ENCODE measurements around the gene CPNE9. TPM values are rescaled to one million over a fixed set of nuclear protein-coding genes. Genes with fewer than 3 reads are reported as not detected.

CPNE9 gene
- total and polyA plus RNA-seq, 2 donors from 2014 or later: 0.16 to 0.19 TPM

- H3K9ac ChIP-seq (ENCODE audit: low read length in 3 of 3): no peak overlapping the region
- H3K36me3 ChIP-seq (ENCODE audit: control insufficient read depth in 2 of 3, insufficient read depth in 3 of 3, low read length in 3 of 3): peaks cover 0 to 3% (median 0%) of the 10 kb centered on the region in 3 donors
- no peak for FAIRE-seq
- intact Hi-C loops (cut with DNase I): no loop called here
- TF ChIP-seq, protein P1, sequence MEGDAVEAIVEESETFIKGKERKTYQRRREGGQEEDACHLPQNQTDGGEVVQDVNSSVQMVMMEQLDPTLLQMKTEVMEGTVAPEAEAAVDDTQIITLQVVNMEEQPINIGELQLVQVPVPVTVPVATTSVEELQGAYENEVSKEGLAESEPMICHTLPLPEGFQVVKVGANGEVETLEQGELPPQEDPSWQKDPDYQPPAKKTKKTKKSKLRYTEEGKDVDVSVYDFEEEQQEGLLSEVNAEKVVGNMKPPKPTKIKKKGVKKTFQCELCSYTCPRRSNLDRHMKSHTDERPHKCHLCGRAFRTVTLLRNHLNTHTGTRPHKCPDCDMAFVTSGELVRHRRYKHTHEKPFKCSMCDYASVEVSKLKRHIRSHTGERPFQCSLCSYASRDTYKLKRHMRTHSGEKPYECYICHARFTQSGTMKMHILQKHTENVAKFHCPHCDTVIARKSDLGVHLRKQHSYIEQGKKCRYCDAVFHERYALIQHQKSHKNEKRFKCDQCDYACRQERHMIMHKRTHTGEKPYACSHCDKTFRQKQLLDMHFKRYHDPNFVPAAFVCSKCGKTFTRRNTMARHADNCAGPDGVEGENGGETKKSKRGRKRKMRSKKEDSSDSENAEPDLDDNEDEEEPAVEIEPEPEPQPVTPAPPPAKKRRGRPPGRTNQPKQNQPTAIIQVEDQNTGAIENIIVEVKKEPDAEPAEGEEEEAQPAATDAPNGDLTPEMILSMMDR (IDR thresholded peaks at IDR 0.05; ENCODE audit: borderline replicate concordance, extremely low read depth, insufficient read depth): no peak
- no peak overlapping the region for H3K4me3 ChIP-seq (ENCODE audit: low read length in 3 of 3)
- no peaks in the 10 kb centered on the region for H3K9me3 ChIP-seq (ENCODE audit: control insufficient read depth in 2 of 3, insufficient read depth in 1 of 3, low read length in 3 of 3)
- no peaks in the 10 kb centered on the region for H3K27me3 ChIP-seq (ENCODE audit: control insufficient read depth, insufficient read depth, low read length)
- H3K4me1 ChIP-seq (ENCODE audit: control insufficient read depth in 2 of 3, insufficient read depth in 2 of 3, low read depth in 1 of 3, low read length in 3 of 3): peaks cover 0 to 22% (median 8%) of the 10 kb centered on the region in 3 donors
- no peak for DNase-seq
- H3K27ac ChIP-seq (ENCODE audit: low read depth in 2 of 2, low read length in 2 of 2): no peak overlapping the region
Observed at GRCh38 chr3:9778143-9779074, 74.8 kb downstream of the CPNE9 start.

GRCh38 chr3:9779075-9779593 is 75.5 kb downstream of the CPNE9 start:
- DNase-seq (no peak), FAIRE-seq (no peak)
- Histone ChIP-seq H3K9ac (ENCODE audit: low read length in 3 of 3) (no peak overlapping the region), H3K27me3 (ENCODE audit: control insufficient read depth, insufficient read depth, low read length) (no peaks in the 10 kb centered on the region), H3K4me1 (ENCODE audit: control insufficient read depth in 2 of 3, insufficient read depth in 2 of 3, low read depth in 1 of 3, low read length in 3 of 3) (peaks cover 0 to 22% (median 8%) of the 10 kb centered on the region in 3 donors), H3K36me3 (ENCODE audit: control insufficient read depth in 2 of 3, insufficient read depth in 3 of 3, low read length in 3 of 3) (peaks cover 0 to 5% (median 5%) of the 10 kb centered on the region in 3 donors), H3K4me3 (ENCODE audit: low read length in 3 of 3) (no peak overlapping the region), H3K9me3 (ENCODE audit: control insufficient read depth in 2 of 3, insufficient read depth in 1 of 3, low read length in 3 of 3) (no peaks in the 10 kb centered on the region), H3K27ac (ENCODE audit: low read depth in 2 of 2, low read length in 2 of 2) (no peak overlapping the region)
- TF ChIP-seq, protein P1 (IDR thresholded peaks at IDR 0.05; ENCODE audit: borderline replicate concordance, extremely low read depth, insufficient read depth): no peak
- intact Hi-C loops (cut with DNase I): no loop called here

Other genes starting within 250 kb of the CPNE9 start
- gene LHFPL4, start 150.0 kb upstream of the CPNE9 start, total RNA-seq: 0.25 TPM
- not detected for gene LHFPL4, start 150.0 kb upstream of the CPNE9 start, polyA plus RNA-seq (ENCODE audit: insufficient read depth, low read depth, low replicate concordance)
- gene MTMR14, start 54.3 kb upstream of the CPNE9 start, total RNA-seq: 44.5 TPM
- gene MTMR14, start 54.3 kb upstream of the CPNE9 start, polyA plus RNA-seq (ENCODE audit: insufficient read depth, low read depth, low replicate concordance): 28.0 TPM
- gene BRPF1, start 27.9 kb downstream of the CPNE9 start, total RNA-seq: 22.4 TPM
- gene BRPF1, start 27.9 kb downstream of the CPNE9 start, polyA plus RNA-seq (ENCODE audit: insufficient read depth, low read depth, low replicate concordance): 6.2 TPM
- gene OGG1, start 46.1 kb downstream of the CPNE9 start, total RNA-seq: 31.1 TPM
- 51.6 TPM for gene OGG1, start 46.1 kb downstream of the CPNE9 start, polyA plus RNA-seq (ENCODE audit: insufficient read depth, low read depth, low replicate concordance)
- gene CAMK1, start 66.1 kb downstream of the CPNE9 start, total RNA-seq: 31.2 TPM
- gene CAMK1, start 66.1 kb downstream of the CPNE9 start, polyA plus RNA-seq (ENCODE audit: insufficient read depth, low read depth, low replicate concordance): 52.7 TPM
- 65.1 TPM for gene TADA3, start 88.6 kb downstream of the CPNE9 start, total RNA-seq
- gene TADA3, start 88.6 kb downstream of the CPNE9 start, polyA plus RNA-seq (ENCODE audit: insufficient read depth, low read depth, low replicate concordance): 58.4 TPM
- 164 TPM for gene ARPC4, start 89.2 kb downstream of the CPNE9 start, total RNA-seq
- 138 TPM for gene ARPC4, start 89.2 kb downstream of the CPNE9 start, polyA plus RNA-seq (ENCODE audit: insufficient read depth, low read depth, low replicate concordance)
- gene TTLL3, start 106.4 kb downstream of the CPNE9 start, total RNA-seq: 61.0 TPM
- gene TTLL3, start 106.4 kb downstream of the CPNE9 start, polyA plus RNA-seq (ENCODE audit: insufficient read depth, low read depth, low replicate concordance): 27.5 TPM
- 29.1 TPM for gene RPUSD3, start 140.2 kb downstream of the CPNE9 start, total RNA-seq
- 53.2 TPM for gene RPUSD3, start 140.2 kb downstream of the CPNE9 start, polyA plus RNA-seq (ENCODE audit: insufficient read depth, low read depth, low replicate concordance)
- not detected for gene CIDEC, start 176.4 kb downstream of the CPNE9 start, total RNA-seq
- not detected for gene CIDEC, start 176.4 kb downstream of the CPNE9 start, polyA plus RNA-seq (ENCODE audit: insufficient read depth, low read depth, low replicate concordance)
- gene JAGN1, start 186.8 kb downstream of the CPNE9 start, total RNA-seq: 30.3 TPM
- gene JAGN1, start 186.8 kb downstream of the CPNE9 start, polyA plus RNA-seq (ENCODE audit: insufficient read depth, low read depth, low replicate concordance): 55.3 TPM
- gene IL17RE, start 199.0 kb downstream of the CPNE9 start, total RNA-seq: 8.5 TPM
- 7.5 TPM for gene IL17RE, start 199.0 kb downstream of the CPNE9 start, polyA plus RNA-seq (ENCODE audit: insufficient read depth, low read depth, low replicate concordance)
- gene IL17RC, start 213.3 kb downstream of the CPNE9 start, total RNA-seq: 27.5 TPM
- 31.5 TPM for gene IL17RC, start 213.3 kb downstream of the CPNE9 start, polyA plus RNA-seq (ENCODE audit: insufficient read depth, low read depth, low replicate concordance)
- gene CRELD1, start 230.0 kb downstream of the CPNE9 start, total RNA-seq: 43.2 TPM
- gene CRELD1, start 230.0 kb downstream of the CPNE9 start, polyA plus RNA-seq (ENCODE audit: insufficient read depth, low read depth, low replicate concordance): 56.7 TPM
- gene PRRT3, start 248.6 kb downstream of the CPNE9 start, total RNA-seq: 3.9 TPM
- gene PRRT3, start 248.6 kb downstream of the CPNE9 start, polyA plus RNA-seq (ENCODE audit: insufficient read depth, low read depth, low replicate concordance): 3.6 TPM